ENCODE measurements around the gene LPIN2. TPM values are rescaled to one million over a fixed set of nuclear protein-coding genes. Genes with fewer than 3 reads are reported as not detected.
A peak's percentile ranks its signal among the peaks of the same experiment; 100 is the strongest.

The LPIN2 gene
- polyA plus RNA-seq, 1 donor (not counting 4 experiments of a cell fraction or from before 2014, with no cell fraction given), result 3.9 TPM

DNA sequence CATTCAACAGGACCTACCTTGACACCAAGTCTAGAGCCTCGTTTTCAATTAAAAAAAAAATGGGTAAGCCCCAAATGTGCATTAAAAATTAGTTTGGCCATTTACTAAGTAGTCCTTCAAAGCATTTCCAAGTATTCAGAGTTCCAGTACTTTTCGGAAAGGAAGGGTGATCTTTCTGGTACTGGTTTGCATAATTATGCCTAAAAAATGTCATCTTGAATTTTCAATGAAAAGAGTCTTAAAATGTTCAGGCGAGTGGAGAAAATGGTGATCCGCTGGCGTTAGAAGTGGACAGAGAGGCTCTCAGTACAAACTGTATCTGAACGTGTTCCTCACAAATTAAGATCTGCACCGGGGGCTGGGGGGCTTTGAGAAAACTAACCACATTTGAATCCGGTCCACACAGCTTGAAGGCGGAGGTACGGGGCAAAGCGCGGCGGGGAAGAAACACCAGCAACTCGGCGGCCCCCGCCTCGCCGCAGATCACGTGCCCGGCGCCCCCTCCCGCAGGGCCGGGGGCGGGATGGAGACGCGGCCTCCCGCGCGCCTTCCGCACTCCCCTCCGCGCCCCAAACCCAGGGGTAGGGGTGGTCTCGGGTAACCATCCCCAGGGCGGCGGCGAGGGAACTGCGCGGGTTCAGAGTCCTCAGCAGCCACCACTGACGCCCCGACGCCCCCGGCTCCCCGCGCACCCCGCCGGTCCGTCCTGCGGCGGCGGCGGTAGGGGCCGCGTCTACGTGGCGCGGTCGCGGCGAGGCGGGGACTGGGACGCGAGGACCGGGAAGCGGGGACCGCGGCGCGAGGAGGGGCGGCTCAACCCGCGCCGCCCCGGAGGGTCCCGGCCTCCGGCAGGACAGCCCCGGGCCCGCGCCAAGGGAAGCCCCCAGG, 564 bp downstream of the LPIN2 start:
- DNase-seq (ENCODE audit: low read depth, low spot score) (no peak), FAIRE-seq (no peak)
- peaks cover 18% of the 10 kb centered on the region for H3K4me1 ChIP-seq (ENCODE audit: control insufficient read depth, extremely low read depth, insufficient read depth, low read length)
- no peaks in the 10 kb centered on the region for H3K27me3 ChIP-seq (ENCODE audit: control insufficient read depth, extremely low read depth, insufficient read depth, low read length)
- H3K36me3 ChIP-seq (ENCODE audit: control insufficient read depth in 2 of 2, extremely low read depth in 1 of 2, insufficient read depth in 2 of 2, low read length in 2 of 2), result no peaks in the 10 kb centered on the region
- peak overlapping the region; percentile 54 to 68 (median 66) for H3K4me3 ChIP-seq (ENCODE audit: control insufficient read depth in 2 of 3, extremely low read depth in 1 of 3, insufficient read depth in 2 of 3, low read depth in 1 of 3, low read length in 3 of 3)
- peak overlapping the region; percentile 53 for H2AFZ ChIP-seq (ENCODE audit: control insufficient read depth, low read length)
- no peaks in the 10 kb centered on the region for H3K79me2 ChIP-seq (ENCODE audit: control insufficient read depth, insufficient read depth, low read length)
- no peaks in the 10 kb centered on the region for H4K20me1 ChIP-seq (ENCODE audit: control insufficient read depth, extremely low read depth, insufficient read depth, low read length)
- peak overlapping the region; percentile 82 for H3K4me2 ChIP-seq (ENCODE audit: control insufficient read depth, extremely low read depth, insufficient read depth, low read depth, low read length)
- dilution Hi-C loops (cut with MboI; ENCODE audit: extremely low pct_ligation_motif_present, low sequenced_read_pairs), result no loop called here
- no peaks in the 10 kb centered on the region for H3K9me1 ChIP-seq (ENCODE audit: control insufficient read depth, extremely low read depth, insufficient read depth, low read length)
- H3K9me3 ChIP-seq (ENCODE audit: control insufficient read depth, low read depth, low read length), result no peaks in the 10 kb centered on the region
- TF ChIP-seq, protein P1, sequence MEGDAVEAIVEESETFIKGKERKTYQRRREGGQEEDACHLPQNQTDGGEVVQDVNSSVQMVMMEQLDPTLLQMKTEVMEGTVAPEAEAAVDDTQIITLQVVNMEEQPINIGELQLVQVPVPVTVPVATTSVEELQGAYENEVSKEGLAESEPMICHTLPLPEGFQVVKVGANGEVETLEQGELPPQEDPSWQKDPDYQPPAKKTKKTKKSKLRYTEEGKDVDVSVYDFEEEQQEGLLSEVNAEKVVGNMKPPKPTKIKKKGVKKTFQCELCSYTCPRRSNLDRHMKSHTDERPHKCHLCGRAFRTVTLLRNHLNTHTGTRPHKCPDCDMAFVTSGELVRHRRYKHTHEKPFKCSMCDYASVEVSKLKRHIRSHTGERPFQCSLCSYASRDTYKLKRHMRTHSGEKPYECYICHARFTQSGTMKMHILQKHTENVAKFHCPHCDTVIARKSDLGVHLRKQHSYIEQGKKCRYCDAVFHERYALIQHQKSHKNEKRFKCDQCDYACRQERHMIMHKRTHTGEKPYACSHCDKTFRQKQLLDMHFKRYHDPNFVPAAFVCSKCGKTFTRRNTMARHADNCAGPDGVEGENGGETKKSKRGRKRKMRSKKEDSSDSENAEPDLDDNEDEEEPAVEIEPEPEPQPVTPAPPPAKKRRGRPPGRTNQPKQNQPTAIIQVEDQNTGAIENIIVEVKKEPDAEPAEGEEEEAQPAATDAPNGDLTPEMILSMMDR (optimal IDR thresholded peaks at IDR 0.05 in 1 of 3, IDR thresholded peaks at IDR 0.05 in 1 of 3, conservative IDR thresholded peaks at IDR 0.05 in 1 of 3; ENCODE audit: extremely low read depth in 1 of 3, insufficient read depth in 2 of 3, low read length in 3 of 3), result no peak
- no peak for TF ChIP-seq EZH2 (IDR thresholded peaks at IDR 0.05; ENCODE audit: low read length)
- H3K27ac ChIP-seq (ENCODE audit: control insufficient read depth, insufficient read depth, low read length), result no peak overlapping the region
- H3K9ac ChIP-seq (ENCODE audit: control insufficient read depth, extremely low read depth, insufficient read depth, low read length), result peak overlapping the region; percentile 73

DNA sequence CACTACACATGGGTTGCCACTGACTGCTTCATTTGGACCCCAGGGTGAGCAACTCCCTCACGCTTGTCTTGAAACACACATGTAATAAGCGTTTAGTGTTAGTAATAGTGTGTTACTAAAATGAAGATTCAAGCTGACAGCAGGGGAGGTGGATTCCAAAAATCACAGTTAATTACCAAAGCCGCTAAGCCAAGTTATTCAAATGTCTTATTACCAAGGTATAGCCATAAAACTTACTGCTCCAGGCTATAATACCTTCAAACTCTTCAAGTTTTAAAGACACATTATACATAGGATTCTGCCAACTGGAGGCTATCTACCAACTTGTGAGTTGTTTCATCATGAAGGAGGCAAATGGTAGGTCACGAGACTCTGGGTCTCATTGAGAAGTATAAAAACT, 2.9 kb downstream of the LPIN2 start:
- DNase-seq (ENCODE audit: low read depth, low spot score), result no peak

More for the DNA sequence above, 2.9 kb downstream of the LPIN2 start:
- H3K9me3 ChIP-seq (ENCODE audit: control insufficient read depth, low read depth, low read length), result no peaks in the 10 kb centered on the region
- no peak overlapping the region for H3K4me3 ChIP-seq (ENCODE audit: control insufficient read depth in 2 of 3, extremely low read depth in 1 of 3, insufficient read depth in 2 of 3, low read depth in 1 of 3, low read length in 3 of 3)
- no peaks in the 10 kb centered on the region for H4K20me1 ChIP-seq (ENCODE audit: control insufficient read depth, extremely low read depth, insufficient read depth, low read length)
- H3K9ac ChIP-seq (ENCODE audit: control insufficient read depth, extremely low read depth, insufficient read depth, low read length), result no peak overlapping the region
- no peaks in the 10 kb centered on the region for H3K27me3 ChIP-seq (ENCODE audit: control insufficient read depth, extremely low read depth, insufficient read depth, low read length)
- H3K4me2 ChIP-seq (ENCODE audit: control insufficient read depth, extremely low read depth, insufficient read depth, low read depth, low read length), result no peak overlapping the region
- H3K79me2 ChIP-seq (ENCODE audit: control insufficient read depth, insufficient read depth, low read length), result no peaks in the 10 kb centered on the region
- TF ChIP-seq, protein P1 (optimal IDR thresholded peaks at IDR 0.05 in 1 of 3, IDR thresholded peaks at IDR 0.05 in 1 of 3, conservative IDR thresholded peaks at IDR 0.05 in 1 of 3; ENCODE audit: extremely low read depth in 1 of 3, insufficient read depth in 2 of 3, low read length in 3 of 3), result no peak
- no peak for TF ChIP-seq EZH2 (IDR thresholded peaks at IDR 0.05; ENCODE audit: low read length)
- H2AFZ ChIP-seq (ENCODE audit: control insufficient read depth, low read length), result no peak overlapping the region
- dilution Hi-C loops (cut with MboI; ENCODE audit: extremely low pct_ligation_motif_present, low sequenced_read_pairs), result no loop called here
- H3K4me1 ChIP-seq (ENCODE audit: control insufficient read depth, extremely low read depth, insufficient read depth, low read length), result peaks cover 17% of the 10 kb centered on the region
- no peaks in the 10 kb centered on the region for H3K36me3 ChIP-seq (ENCODE audit: control insufficient read depth in 2 of 2, extremely low read depth in 1 of 2, insufficient read depth in 2 of 2, low read length in 2 of 2)
- no peak for FAIRE-seq
- no peaks in the 10 kb centered on the region for H3K9me1 ChIP-seq (ENCODE audit: control insufficient read depth, extremely low read depth, insufficient read depth, low read length)
- no peak overlapping the region for H3K27ac ChIP-seq (ENCODE audit: control insufficient read depth, insufficient read depth, low read length)

Measured in keratinocyte (primary cell).